Gastrocnemius medialis (tissue), 4 donors: Measurements from ENCODE around the gene SYT14. TPM values are rescaled to one million over a fixed set of nuclear protein-coding genes. Genes with fewer than 3 reads are reported as not detected.

Source experiments
- ATAC-seq, 2 donors: fragments of 150-250 bp; one replicate each; pipeline ENCODE4 v1.9.1; 2016
- DNase-seq, 2 donors: peaks; one replicate each; pipeline ENCODE4 v3.0.0-alpha.2; 2019
- H3K27ac ChIP-seq, 4 donors: fragments of 200-600 bp; sonication (generic); 1 replicate in 1 of 4; 2 replicates in 3 of 4; pipeline ENCODE4 v1.5.1; 2016 to 2018; ENCODE audit warnings: mild to moderate bottlenecking in 2 of 4, moderate library complexity in 1 of 4
- H3K27me3 ChIP-seq, 3 donors: fragments of 200-600 bp; sonication (generic) in 2 of 3; 1 replicate in 1 of 3; 2 replicates in 2 of 3; pipeline versions ENCODE4 v1.5.1 to v1.6.0; 2016 to 2019; ENCODE audit warnings: mild to moderate bottlenecking in 1 of 3, moderate library complexity in 1 of 3
- H3K36me3 ChIP-seq, 2 donors: fragments of 200-600 bp; sonication (generic) in 1 of 2; one replicate each; pipeline ENCODE4 v1.5.1; 2017 to 2018
- H3K4me1 ChIP-seq, 2 donors: fragments of 200-600 bp; sonication (generic) in 1 of 2; one replicate each; pipeline ENCODE4 v1.5.1; 2016 to 2017; ENCODE audit warnings: mild to moderate bottlenecking in 2 of 2
- H3K4me3 ChIP-seq, 4 donors: fragments of 200-600 bp; sonication (generic) in 3 of 4; 1 replicate in 1 of 4; 2 replicates in 3 of 4; pipeline ENCODE4 v1.5.1; 2016 to 2019; ENCODE audit warnings: mild to moderate bottlenecking in 2 of 4
- H3K9me3 ChIP-seq, 3 donors: fragments of 200-600 bp; sonication (generic) in 2 of 3; 1 replicate in 1 of 3; 2 replicates in 2 of 3; pipeline ENCODE4 v1.5.1; 2016 to 2019
- POLR2A ChIP-seq, 2 donors: fragments of 450-650 bp; IDR thresholded peaks; one replicate each; pipeline ENCODE4 v1.6.1; 2017; ENCODE audit warnings: antibody characterized with exemption in 2 of 2, mild to moderate bottlenecking in 2 of 2, moderate library complexity in 2 of 2
- in situ Hi-C, 4 donors: fragments of 200-750 bp; cut with MboI; loops; one replicate each; pipeline versions ENCODE4 v1.15.0 to v1.8.0; 2017; ENCODE audit warnings: low sequenced_read_pairs in 4 of 4
- intact Hi-C: fragments of 100-400 bp; cut with DNase I; formaldehyde crosslinking; loops from one replicate; pipeline ENCODE4 v1.15.1; 2023; ENCODE audit warnings: low total_unique reads
- total RNA-seq, 4 donors: library from RNA; depleted of rRNA; stranded (reverse); fragments of >200 nt; gene quantifications; one replicate each; pipeline versions ENCODE4 v1.1.0 to v1.2.3, GENCODE V29; 2016
- TF ChIP-seq, protein P1 (sequence below), 5 experiments: fragments of 450-650 bp in 3 of 5; fragments of 200-600 bp in 2 of 5; sonication (generic) in 2 of 5; IDR thresholded peaks in 4 of 5; conservative IDR thresholded peaks in 1 of 5; 1 replicate in 4 of 5; 2 replicates in 1 of 5; pipeline ENCODE4 v1.5.1; 2016 to 2019; ENCODE audit warnings: antibody characterized with exemption in 5 of 5, mild to moderate bottlenecking in 3 of 5, moderate library complexity in 3 of 5

SYT14 gene
- total RNA-seq, 4 donors from 2014 or later: 0.05 to 1.1 (median 0.11) TPM; not detected in 1

DNA sequence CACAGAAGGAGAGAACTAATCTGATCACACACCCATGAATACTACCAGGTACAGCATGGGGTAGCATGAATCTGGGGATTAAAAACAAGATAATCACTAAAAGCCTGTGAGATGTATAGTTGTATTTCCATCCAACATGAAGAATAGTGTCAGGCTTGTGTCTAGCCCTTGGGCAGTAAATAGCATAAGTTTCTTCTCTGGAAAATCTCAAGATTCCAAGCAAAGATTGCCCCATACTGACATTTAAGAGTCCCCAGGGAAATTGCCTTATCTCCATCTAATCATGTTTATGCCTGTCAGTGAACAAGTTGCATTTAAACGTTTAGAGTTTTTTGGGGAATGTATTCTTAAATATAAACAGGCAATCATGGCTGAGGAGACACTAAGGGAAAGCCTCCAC, 185.4 kb downstream of the SYT14 start:
- DNase-seq (no peak), ATAC-seq (no peak)

DNA sequence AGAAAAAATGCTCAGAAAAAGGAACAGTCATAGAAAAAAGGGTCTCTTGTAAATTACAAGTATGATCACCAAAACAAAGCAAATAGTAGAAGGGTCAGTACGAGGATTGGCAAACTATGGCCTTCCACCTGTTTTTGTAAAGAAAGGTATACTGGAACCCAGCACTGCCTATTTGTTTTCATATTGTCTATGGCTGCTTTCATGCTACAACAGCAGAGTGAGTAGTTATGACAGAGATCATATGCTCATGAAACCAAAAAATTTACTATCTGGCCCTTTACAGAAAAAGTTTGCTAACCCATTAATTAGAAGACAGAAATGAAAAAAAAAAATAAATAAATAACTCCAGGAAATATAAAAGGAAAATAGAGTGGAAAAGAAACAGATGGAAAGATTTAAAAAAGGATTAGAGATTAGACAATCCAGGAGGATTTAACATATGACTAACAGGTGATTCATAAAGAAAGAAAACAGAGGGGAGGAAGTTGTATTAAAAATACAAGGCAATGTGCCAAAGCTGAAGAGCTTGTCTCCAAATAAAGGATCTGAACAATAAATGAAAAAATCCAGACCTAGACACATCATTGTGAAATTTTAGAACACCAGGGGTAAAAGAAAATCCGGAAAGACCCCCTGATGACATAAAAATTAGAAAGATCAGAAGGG, 186.0 kb downstream of the SYT14 start:
- ATAC-seq (no peak), DNase-seq (no peak)
- intact Hi-C loops (no loop called here), in situ Hi-C loops (no loop called here)
- no peak overlapping the region for H3K27ac ChIP-seq
- no peaks in the 10 kb centered on the region for H3K4me1 ChIP-seq
- H3K27me3 ChIP-seq: no peaks in the 10 kb centered on the region
- no peak overlapping the region for H3K4me3 ChIP-seq
- TF ChIP-seq, protein P1, sequence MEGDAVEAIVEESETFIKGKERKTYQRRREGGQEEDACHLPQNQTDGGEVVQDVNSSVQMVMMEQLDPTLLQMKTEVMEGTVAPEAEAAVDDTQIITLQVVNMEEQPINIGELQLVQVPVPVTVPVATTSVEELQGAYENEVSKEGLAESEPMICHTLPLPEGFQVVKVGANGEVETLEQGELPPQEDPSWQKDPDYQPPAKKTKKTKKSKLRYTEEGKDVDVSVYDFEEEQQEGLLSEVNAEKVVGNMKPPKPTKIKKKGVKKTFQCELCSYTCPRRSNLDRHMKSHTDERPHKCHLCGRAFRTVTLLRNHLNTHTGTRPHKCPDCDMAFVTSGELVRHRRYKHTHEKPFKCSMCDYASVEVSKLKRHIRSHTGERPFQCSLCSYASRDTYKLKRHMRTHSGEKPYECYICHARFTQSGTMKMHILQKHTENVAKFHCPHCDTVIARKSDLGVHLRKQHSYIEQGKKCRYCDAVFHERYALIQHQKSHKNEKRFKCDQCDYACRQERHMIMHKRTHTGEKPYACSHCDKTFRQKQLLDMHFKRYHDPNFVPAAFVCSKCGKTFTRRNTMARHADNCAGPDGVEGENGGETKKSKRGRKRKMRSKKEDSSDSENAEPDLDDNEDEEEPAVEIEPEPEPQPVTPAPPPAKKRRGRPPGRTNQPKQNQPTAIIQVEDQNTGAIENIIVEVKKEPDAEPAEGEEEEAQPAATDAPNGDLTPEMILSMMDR (IDR thresholded peaks at IDR 0.05 in 4 of 5, conservative IDR thresholded peaks at IDR 0.05 in 1 of 5): no peak
- no peak for TF ChIP-seq POLR2A (IDR thresholded peaks at IDR 0.05)
- no peaks in the 10 kb centered on the region for H3K9me3 ChIP-seq
- no peaks in the 10 kb centered on the region for H3K36me3 ChIP-seq

More for the DNA sequence above, 185.4 kb downstream of the SYT14 start:
- intact Hi-C loops (no loop called here), in situ Hi-C loops (no loop called here)
- H3K4me3 ChIP-seq: no peak overlapping the region
- no peaks in the 10 kb centered on the region for H3K27me3 ChIP-seq
- no peak overlapping the region for H3K27ac ChIP-seq
- H3K9me3 ChIP-seq: no peaks in the 10 kb centered on the region
- no peak for TF ChIP-seq POLR2A (IDR thresholded peaks at IDR 0.05)
- TF ChIP-seq, protein P1 (IDR thresholded peaks at IDR 0.05 in 4 of 5, conservative IDR thresholded peaks at IDR 0.05 in 1 of 5): no peak
- no peaks in the 10 kb centered on the region for H3K36me3 ChIP-seq
- no peaks in the 10 kb centered on the region for H3K4me1 ChIP-seq

DNA sequence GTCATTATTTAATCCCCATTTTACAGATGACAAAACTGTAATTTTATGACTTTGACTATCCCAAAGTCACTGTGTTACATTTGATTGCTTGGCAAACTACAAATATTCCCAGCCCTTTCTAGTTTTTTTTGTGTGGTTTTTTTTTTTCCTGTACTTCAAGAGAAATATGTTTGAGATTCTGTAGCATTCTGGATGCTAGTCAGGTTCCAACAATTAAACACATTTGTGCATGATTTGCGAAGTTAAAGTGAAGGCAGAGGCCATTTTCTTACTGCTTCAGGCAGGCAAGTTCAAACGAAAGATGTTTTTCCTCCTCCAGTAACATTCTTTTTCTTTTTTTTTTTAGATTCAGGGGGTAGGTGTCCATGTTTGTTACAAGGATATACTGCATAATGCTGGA, 186.7 kb downstream of the SYT14 start:
- no peaks in the 10 kb centered on the region for H3K9me3 ChIP-seq
- no peak overlapping the region for H3K27ac ChIP-seq
- no peak for TF ChIP-seq POLR2A (IDR thresholded peaks at IDR 0.05)
- H3K4me1 ChIP-seq: no peaks in the 10 kb centered on the region
- ATAC-seq: no peak
- intact Hi-C loops: no loop called here
- H3K36me3 ChIP-seq: no peaks in the 10 kb centered on the region
- H3K27me3 ChIP-seq: no peaks in the 10 kb centered on the region
- H3K4me3 ChIP-seq: no peak overlapping the region
- no peak for DNase-seq
- in situ Hi-C loops: no loop called here

DNA sequence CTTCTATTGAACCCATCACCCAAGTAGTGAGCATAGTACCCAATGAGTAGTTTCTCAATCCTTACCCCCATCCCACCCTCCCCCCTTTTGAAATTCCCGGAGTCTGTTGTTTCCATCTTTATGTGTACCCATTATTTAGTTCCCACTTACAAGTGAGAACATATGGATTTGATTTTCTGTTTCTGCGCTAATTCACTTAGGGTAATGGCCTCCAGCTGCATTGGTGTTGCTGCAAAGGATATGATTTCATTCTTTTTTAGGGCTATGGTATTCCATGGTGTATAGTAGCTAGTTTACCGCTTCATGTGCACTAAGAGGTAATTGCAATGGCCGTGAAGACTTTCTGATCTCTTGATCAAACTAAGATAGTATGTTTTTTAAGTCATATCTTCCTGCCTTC, 187.1 kb downstream of the SYT14 start:
- H3K4me1 ChIP-seq: no peaks in the 10 kb centered on the region
- H3K36me3 ChIP-seq: no peaks in the 10 kb centered on the region
- no peak overlapping the region for H3K4me3 ChIP-seq
- ATAC-seq (no peak), DNase-seq (no peak)
- in situ Hi-C loops: no loop called here
- intact Hi-C loops: no loop called here
- H3K27me3 ChIP-seq: no peaks in the 10 kb centered on the region
- no peak overlapping the region for H3K27ac ChIP-seq
- H3K9me3 ChIP-seq: no peaks in the 10 kb centered on the region
- TF ChIP-seq, protein P1 (IDR thresholded peaks at IDR 0.05 in 4 of 5, conservative IDR thresholded peaks at IDR 0.05 in 1 of 5): no peak
- TF ChIP-seq POLR2A (IDR thresholded peaks at IDR 0.05): no peak

DNA sequence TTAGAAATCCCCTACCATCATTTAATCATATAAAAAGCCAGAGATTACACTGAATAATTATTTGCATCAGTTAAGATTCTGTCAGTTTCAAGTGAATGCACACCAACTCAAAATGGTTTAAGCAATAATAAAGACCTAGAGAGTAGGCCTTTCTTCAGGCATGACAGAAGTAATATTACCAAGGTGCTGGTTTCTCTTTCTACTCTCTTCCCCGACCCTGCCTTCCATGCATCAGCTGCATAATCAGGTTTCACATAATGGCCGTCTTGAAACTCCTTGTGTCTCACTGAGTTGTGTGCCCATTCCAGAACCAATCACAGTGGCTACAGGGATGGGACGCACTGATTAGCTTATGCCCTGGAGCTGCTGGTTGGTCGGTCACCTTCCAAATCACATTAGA, 191.1 kb downstream of the SYT14 start:
- Histone ChIP-seq H3K9me3 (no peaks in the 10 kb centered on the region), H3K27me3 (no peaks in the 10 kb centered on the region), H3K27ac (no peak overlapping the region), H3K4me3 (no peak overlapping the region), H3K36me3 (no peaks in the 10 kb centered on the region), H3K4me1 (no peaks in the 10 kb centered on the region)
- DNase-seq (no peak), ATAC-seq (no peak)
- in situ Hi-C loops: no loop called here
- TF ChIP-seq, protein P1 (IDR thresholded peaks at IDR 0.05 in 4 of 5, conservative IDR thresholded peaks at IDR 0.05 in 1 of 5): no peak
- no peak for TF ChIP-seq POLR2A (IDR thresholded peaks at IDR 0.05)
- intact Hi-C loops: no loop called here
